IPS-18c (cell line): ENCODE measurements around the gene MYL3.

Experiments
- H3K4me3 ChIP-seq: 2 replicates; pipeline ENCODE4 v1.7.0; 2013; ENCODE audit warnings: low read depth, mild to moderate bottlenecking, low read length, moderate library complexity; ENCODE audit not compliant: insufficient read depth
- H3K9me3 ChIP-seq: one replicate; pipeline ENCODE4 v1.6.1; 2013; ENCODE audit warnings: mild to moderate bottlenecking, low read length, moderate library complexity; ENCODE audit not compliant: control insufficient read depth, insufficient read depth

The MYL3 gene

GRCh38 chr3:46876313-46877300 is 13.4 kb upstream of the MYL3 start:
- Histone ChIP-seq H3K9me3 (no peaks in the 10 kb centered on the region), H3K4me3 (no peak overlapping the region)

- H3K4me3 ChIP-seq: no peak overlapping the region
- H3K9me3 ChIP-seq: no peaks in the 10 kb centered on the region
Measured at GRCh38 chr3:46875560-46875959, 12.3 kb upstream of the MYL3 start.

GRCh38 chr3:46874430-46874829 is 11.2 kb upstream of the MYL3 start:
- no peak overlapping the region for H3K4me3 ChIP-seq
- H3K9me3 ChIP-seq: no peaks in the 10 kb centered on the region

- H3K9me3 ChIP-seq: no peaks in the 10 kb centered on the region
- no peak overlapping the region; the same call in 1 of the 2 replicates for H3K4me3 ChIP-seq
Measured at GRCh38 chr3:46873521-46873920, 10.3 kb upstream of the MYL3 start.

DNA sequence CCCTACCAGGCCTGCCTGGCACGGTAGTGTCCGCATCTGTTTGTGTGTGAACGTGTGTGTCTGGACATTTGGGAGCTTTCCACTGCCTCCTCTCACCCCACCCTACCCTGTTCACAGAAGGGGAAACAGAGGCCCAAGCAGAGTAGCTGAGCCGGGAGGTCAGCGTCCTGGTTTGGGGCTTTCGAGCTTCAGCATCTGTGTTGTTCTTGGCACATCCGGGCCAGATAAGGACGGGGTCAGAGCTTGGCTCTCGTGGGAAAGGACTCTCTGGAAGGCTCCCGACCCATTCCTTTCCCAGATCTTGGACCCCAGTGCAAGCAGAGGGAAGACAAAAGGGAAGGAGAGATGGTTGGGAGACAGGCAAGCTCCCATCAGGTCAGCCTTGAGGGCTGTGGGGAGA is 8.0 kb upstream of the MYL3 start:
- Histone ChIP-seq H3K9me3 (no peaks in the 10 kb centered on the region), H3K4me3 (no peak overlapping the region)

DNA sequence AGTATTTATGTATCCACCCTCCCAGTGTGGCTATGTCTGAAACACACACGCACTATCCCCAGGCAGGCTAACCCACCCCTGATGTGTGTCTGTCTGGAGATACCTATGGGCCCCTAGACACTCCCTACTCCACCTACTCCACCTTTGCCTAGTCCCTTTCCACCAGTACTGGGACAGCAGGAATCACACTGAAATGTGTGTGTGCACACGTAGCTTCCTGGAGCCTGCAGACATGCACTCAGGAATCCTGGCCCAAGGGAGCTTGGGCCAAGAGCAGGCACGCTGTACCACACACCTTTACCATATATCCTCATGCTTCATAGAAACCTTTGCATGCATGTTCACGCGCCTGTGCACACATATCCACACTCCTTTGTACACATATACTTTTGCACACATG is 7.4 kb upstream of the MYL3 start:
- Histone ChIP-seq H3K9me3 (no peaks in the 10 kb centered on the region), H3K4me3 (no peak overlapping the region)

DNA sequence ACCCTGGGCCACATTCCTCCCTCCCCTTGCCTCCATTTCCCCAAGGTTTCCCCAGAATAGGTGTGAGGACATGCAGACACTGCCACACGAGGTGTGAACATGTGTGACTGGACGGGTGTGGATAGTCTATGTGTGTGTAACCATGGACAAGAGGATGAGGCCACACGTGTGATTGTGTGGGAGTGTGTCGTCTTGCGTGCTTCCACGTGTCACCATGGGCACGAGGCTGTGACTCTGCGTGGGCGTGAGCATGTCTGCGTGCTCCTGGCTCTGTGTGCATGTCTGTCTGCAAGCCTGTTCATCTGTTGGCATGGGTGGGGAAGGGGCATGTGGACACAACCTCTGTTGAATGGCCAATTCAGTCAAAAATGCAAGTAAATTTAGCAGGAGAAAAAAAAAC is 6.2 kb upstream of the MYL3 start:
- H3K9me3 ChIP-seq: no peaks in the 10 kb centered on the region
- H3K4me3 ChIP-seq: no peak overlapping the region

DNA sequence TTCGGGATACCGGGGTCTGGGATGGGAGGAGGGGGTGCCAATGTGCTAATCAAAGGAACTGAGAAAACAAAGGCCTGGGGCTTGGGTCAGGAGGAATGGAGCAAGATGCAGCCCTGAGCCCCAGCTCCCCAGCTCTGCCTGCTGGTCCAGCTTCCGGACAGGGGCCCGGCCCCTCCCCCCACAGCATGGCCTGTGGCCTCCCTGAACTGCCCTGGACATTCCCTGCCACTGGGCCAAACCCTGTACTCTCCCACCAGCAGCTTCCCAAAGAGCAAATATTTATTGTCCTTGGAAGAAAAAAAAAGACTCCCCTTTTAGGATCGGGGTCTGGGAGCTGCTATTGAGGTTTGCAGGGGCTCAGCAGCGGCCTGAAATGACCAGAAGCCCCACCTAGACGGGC is 5.7 kb upstream of the MYL3 start:
- Histone ChIP-seq H3K4me3 (no peak overlapping the region), H3K9me3 (no peaks in the 10 kb centered on the region)

- Histone ChIP-seq H3K4me3 (no peak overlapping the region), H3K9me3 (no peaks in the 10 kb centered on the region)
Measured at GRCh38 chr3:46868287-46868686, 5.0 kb upstream of the MYL3 start.

DNA sequence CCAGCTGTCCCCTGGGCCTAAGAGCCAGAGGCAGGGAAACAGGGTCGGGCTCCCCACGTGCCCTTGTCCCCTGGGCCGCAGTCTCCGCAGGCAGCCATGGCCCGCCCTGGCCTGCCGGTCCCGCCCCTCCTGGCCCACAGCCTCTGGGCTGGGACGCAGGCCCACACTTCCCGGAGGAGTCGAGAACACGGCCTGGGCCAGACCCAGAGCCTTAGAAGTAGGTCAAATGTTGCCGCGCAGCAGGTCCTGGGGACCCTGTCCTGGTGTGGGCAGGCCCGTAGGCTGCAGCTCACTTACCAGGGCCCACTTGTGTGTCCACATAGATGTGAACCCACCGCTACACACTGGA is 4.3 kb upstream of the MYL3 start:
- no peaks in the 10 kb centered on the region for H3K9me3 ChIP-seq
- H3K4me3 ChIP-seq: no peak overlapping the region

GRCh38 chr3:46866720-46867549 is 3.7 kb upstream of the MYL3 start:
- Histone ChIP-seq H3K4me3 (no peak overlapping the region), H3K9me3 (no peaks in the 10 kb centered on the region)

DNA sequence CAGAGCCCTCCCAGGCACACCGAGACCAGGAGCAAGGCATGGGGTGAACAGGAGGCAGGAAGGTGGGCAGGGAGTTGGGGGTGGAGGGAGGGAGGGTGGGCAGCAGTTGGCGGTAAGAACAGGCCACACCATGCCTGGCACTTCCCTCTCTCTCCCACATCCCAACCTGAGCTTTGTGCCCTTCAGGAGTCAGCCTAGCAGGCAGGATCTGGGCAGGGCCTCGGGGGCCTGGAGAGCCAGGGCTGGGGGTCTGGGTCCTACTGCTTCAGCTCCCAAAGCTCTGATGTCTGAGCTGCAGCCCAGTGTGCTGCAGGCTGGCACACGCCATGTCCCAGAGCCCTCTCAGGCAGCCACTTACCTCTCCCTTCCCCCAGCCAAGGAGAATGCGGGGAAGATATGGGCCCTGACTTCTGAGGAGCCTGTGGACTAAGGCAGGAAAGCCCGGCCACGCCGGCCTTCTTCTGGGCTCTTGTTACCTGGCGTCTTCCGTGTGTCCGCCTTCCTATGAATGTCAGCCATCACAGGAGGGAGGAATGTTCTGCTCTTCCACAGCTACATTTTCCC is 2.9 kb upstream of the MYL3 start:
- Histone ChIP-seq H3K4me3 (no peak overlapping the region), H3K9me3 (no peaks in the 10 kb centered on the region)

DNA sequence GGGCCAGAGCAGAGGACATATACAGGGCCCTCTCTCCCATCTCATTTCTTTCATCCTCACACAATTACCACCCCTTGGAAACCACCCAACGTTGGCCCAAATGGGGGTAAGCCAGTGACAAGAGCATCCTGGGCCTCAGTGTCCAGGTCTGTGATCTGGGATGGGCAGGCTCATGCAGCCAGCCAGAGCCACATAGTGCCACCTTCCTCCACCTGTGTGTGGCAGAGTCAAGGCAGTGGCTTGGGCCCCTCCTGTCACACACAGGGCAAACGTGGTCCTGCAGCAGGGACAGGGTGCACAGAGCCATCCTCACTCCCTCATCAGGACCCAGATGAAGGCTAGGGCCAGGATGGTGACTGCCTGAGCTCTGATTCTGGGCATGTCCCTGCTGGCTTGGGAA is 2.3 kb upstream of the MYL3 start:
- no peaks in the 10 kb centered on the region for H3K9me3 ChIP-seq
- no peak overlapping the region for H3K4me3 ChIP-seq

- H3K9me3 ChIP-seq: no peaks in the 10 kb centered on the region
Measured at GRCh38 chr3:46865031-46865507, 1.8 kb upstream of the MYL3 start.

DNA sequence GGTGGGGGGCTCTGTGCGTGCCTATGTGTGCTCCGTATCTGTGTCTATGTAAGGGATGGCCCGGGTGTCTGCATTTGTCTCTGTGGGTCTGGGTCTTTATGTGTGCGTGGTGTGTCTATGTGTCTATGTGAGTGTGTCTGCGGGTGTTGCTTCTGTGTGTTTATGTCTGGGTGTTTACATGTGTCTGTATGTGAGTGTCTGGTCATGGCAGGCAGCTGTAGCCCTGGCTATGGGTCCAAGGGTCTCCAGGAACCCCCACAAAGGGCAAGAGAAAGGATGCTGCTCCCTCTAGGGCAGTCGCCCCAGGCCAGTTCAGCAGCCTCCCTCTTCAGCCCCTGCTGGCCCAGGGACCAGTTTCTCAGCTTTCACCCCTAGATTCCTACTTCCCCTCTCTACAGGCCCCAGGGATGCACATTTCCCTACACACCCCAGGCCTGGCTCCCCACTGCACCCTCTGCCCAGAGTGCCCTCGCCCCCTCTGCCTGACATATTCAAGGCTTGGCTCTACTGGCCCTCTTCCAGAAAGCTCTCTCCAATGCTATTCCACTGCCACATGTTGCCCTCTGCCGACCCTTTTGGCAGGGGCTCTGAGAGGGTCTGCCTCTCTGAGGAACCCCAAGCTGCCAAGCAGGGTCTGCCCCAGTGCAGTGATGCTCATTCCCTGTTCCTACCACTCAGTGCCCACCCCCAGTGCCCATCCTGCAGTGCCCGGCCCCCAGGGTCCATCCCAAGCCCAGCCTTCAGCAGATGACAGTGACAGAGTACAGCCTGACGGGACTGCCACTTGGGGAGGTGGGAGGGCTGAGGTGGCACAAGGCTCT is 1.0 kb upstream of the MYL3 start:
- H3K4me3 ChIP-seq: no peak overlapping the region
- no peaks in the 10 kb centered on the region for H3K9me3 ChIP-seq

More at GRCh38 chr3:46865031-46865507, 1.8 kb upstream of the MYL3 start:
- H3K4me3 ChIP-seq: no peak overlapping the region

DNA sequence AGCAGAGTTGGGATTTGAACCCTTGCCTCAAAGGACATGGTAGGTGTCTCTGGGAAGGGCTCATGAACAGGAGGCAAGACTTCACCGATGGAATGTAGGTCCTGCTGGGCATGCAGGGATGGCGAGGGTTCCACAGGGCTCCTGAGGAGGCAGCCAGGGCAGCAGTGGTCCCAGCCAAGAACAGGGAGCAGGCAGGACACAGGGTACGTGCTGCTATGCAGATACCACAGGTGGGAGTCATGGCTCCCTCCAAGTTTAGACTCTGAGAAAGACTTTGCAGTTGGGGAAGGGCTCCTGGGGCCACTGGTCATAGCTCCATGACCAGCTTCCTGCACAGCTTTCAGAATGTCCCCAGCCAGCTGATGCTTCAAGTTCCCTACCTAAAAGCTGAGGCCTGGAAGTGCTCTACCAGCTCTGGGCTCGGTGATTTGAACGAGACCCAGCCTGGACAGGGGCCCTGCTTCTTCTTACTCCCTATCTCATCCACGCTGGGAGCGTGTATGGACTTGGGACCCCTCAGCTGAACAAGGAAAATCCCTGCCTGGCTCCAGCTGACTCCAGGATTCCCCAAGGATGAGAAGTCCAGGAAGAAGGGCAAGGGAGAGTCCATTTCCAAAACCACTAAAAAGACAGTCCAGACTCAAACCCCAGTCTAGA is 747 bp downstream of the MYL3 start:
- Histone ChIP-seq H3K9me3 (no peaks in the 10 kb centered on the region), H3K4me3 (no peak overlapping the region)
